Measurements from ENCODE around the gene TINAG. TPM values are rescaled to one million over a fixed set of nuclear protein-coding genes. Genes with fewer than 3 reads are reported as not detected.

The TINAG gene
- total and polyA plus RNA-seq, 2 of the 13 experiments (the other 11 are each of a cell fraction or from before 2014, with no cell fraction given): 0.08 to 0.15 TPM

DNA sequence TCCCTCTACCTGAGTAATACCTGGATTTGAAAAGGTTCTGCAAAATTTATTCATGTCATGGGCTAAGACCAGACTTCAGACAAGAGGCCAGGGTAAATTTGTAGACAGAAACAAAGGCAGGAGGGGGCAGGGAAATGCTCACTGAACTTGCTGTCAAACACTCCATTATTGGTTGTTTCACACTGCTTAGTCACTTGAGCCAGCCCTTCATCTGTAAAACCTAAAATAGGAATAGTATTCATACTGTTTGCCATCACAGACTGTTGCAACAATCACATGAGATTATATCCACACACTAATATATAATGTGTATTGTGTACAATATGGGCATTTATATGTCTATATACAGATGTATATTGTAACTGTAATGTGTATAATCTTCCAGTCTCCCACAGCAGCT lies 6.5 kb upstream of the TINAG start:
- no TSS peak for BruUV-seq (replicated peaks)
- no peak for ATAC-seq
- H3K9me3 ChIP-seq (ENCODE audit: low read length): no peaks in the 10 kb centered on the region
- intact Hi-C loops (cut with micrococcal nuclease; ENCODE audit: unreplicated experiment) (no loop called here), in situ Hi-C loops (cut with HindIII; ENCODE audit: extremely low pct_ligation_motif_present, low pct_unique_long_range_greater_than_20kb) (no loop called here)
- no peaks in the 10 kb centered on the region for H3K27me3 ChIP-seq (ENCODE audit: control insufficient read depth in 1 of 2, insufficient read depth in 2 of 2, low read length in 2 of 2)
- CTCF ChIA-PET (ENCODE audit: low intra/inter-chr PET ratio, low total read pairs): no interaction called here
- DNase-seq (ENCODE audit: low spot score): no peak
- POLR2A ChIA-PET: no interaction called here
- no peak overlapping the region for H3K4me3 ChIP-seq (replicated peaks in 1 of 3; ENCODE audit: insufficient read depth in 1 of 3, low read depth in 2 of 3, low read length in 3 of 3)
- H2AFZ ChIP-seq (ENCODE audit: low read length): no peak overlapping the region
- no peak overlapping the region for H3K9ac ChIP-seq (ENCODE audit: insufficient read depth, low read depth, low read length)
- no peak overlapping the region for H3K27ac ChIP-seq (ENCODE audit: extremely low read length, insufficient read depth, low read length)
- H3K4me2 ChIP-seq (ENCODE audit: low read depth, low read length): no peak overlapping the region
- no peaks in the 10 kb centered on the region for H4K20me1 ChIP-seq (ENCODE audit: insufficient read depth, low read length)
- peaks cover under 1% of the 10 kb centered on the region for H3K4me1 ChIP-seq (ENCODE audit: insufficient read depth, low read length)
- H3K36me3 ChIP-seq (replicated peaks in 1 of 2; ENCODE audit: control insufficient read depth in 1 of 2, insufficient read depth in 2 of 2, low read length in 2 of 2): no peaks in the 10 kb centered on the region
- no peaks in the 10 kb centered on the region for H3K79me2 ChIP-seq (ENCODE audit: insufficient read depth, low read length)
- FAIRE-seq: no peak
- TF ChIP-seq, protein P1, sequence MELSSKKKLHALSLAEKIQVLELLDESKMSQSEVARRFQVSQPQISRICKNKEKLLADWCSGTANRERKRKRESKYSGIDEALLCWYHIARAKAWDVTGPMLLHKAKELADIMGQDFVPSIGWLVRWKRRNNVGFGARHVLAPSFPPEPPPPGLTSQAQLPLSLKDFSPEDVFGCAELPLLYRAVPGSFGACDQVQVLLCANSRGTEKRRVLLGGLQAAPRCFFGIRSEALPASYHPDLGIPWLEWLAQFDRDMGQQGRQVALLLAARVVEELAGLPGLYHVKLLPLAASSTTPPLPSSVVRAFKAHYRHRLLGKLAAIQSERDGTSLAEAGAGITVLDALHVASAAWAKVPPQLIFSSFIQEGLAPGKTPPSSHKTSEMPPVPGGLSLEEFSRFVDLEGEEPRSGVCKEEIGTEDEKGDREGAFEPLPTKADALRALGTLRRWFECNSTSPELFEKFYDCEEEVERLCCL (CRISPR knock-in tag; IDR thresholded peaks at IDR 0.05; ENCODE audit: borderline replicate concordance): no peak
- TF ChIP-seq RELA (CRISPR knock-in tag; IDR thresholded peaks at IDR 0.05) (no peak), NBN (conservative IDR thresholded peaks at IDR 0.05) (no peak), ZNF431 (CRISPR knock-in tag; IDR thresholded peaks at IDR 0.05; ENCODE audit: borderline replicate concordance, low read depth) (no peak), ZFP82 (CRISPR knock-in tag; IDR thresholded peaks at IDR 0.05; ENCODE audit: borderline replicate concordance) (no peak), IRX3 (CRISPR knock-in tag; IDR thresholded peaks at IDR 0.05; ENCODE audit: borderline replicate concordance, low read depth) (no peak), KLF16 (CRISPR knock-in tag; IDR thresholded peaks at IDR 0.05) (no peak), JUN (CRISPR knock-in tag; IDR thresholded peaks at IDR 0.05) (no peak), IKZF4 (CRISPR knock-in tag; IDR thresholded peaks at IDR 0.05; ENCODE audit: borderline replicate concordance, low read depth, not compliant biosample characterization) (no peak), ZNF709 (CRISPR knock-in tag; IDR thresholded peaks at IDR 0.05) (no peak), SMYD3 (CRISPR knock-in tag; IDR thresholded peaks at IDR 0.05) (no peak), KLF9 (CRISPR knock-in tag; IDR thresholded peaks at IDR 0.05; ENCODE audit: low read depth) (no peak), ZNF224 (CRISPR knock-in tag; IDR thresholded peaks at IDR 0.05) (no peak), ZNF841 (CRISPR knock-in tag; IDR thresholded peaks at IDR 0.05; ENCODE audit: borderline replicate concordance) (no peak), ZNF256 (CRISPR knock-in tag; conservative IDR thresholded peaks at IDR 0.05) (no peak)
- TF ChIP-seq, protein P2, sequence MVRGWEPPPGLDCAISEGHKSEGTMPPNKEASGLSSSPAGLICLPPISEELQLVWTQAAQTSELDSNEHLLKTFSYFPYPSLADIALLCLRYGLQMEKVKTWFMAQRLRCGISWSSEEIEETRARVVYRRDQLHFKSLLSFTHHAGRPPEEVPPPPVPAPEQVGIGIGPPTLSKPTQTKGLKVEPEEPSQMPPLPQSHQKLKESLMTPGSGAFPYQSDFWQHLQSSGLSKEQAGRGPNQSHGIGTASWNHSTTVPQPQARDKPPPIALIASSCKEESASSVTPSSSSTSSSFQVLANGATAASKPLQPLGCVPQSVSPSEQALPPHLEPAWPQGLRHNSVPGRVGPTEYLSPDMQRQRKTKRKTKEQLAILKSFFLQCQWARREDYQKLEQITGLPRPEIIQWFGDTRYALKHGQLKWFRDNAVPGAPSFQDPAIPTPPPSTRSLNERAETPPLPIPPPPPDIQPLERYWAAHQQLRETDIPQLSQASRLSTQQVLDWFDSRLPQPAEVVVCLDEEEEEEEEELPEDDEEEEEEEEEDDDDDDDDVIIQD (CRISPR knock-in tag; IDR thresholded peaks at IDR 0.05; ENCODE audit: low read depth): no peak
- TF ChIP-seq, protein P3, sequence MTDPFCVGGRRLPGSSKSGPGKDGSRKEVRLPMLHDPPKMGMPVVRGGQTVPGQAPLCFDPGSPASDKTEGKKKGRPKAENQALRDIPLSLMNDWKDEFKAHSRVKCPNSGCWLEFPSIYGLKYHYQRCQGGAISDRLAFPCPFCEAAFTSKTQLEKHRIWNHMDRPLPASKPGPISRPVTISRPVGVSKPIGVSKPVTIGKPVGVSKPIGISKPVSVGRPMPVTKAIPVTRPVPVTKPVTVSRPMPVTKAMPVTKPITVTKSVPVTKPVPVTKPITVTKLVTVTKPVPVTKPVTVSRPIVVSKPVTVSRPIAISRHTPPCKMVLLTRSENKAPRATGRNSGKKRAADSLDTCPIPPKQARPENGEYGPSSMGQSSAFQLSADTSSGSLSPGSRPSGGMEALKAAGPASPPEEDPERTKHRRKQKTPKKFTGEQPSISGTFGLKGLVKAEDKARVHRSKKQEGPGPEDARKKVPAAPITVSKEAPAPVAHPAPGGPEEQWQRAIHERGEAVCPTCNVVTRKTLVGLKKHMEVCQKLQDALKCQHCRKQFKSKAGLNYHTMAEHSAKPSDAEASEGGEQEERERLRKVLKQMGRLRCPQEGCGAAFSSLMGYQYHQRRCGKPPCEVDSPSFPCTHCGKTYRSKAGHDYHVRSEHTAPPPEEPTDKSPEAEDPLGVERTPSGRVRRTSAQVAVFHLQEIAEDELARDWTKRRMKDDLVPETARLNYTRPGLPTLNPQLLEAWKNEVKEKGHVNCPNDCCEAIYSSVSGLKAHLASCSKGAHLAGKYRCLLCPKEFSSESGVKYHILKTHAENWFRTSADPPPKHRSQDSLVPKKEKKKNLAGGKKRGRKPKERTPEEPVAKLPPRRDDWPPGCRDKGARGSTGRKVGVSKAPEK (CRISPR knock-in tag; IDR thresholded peaks at IDR 0.05; ENCODE audit: borderline replicate concordance): no peak
- TF ChIP-seq, protein P4, sequence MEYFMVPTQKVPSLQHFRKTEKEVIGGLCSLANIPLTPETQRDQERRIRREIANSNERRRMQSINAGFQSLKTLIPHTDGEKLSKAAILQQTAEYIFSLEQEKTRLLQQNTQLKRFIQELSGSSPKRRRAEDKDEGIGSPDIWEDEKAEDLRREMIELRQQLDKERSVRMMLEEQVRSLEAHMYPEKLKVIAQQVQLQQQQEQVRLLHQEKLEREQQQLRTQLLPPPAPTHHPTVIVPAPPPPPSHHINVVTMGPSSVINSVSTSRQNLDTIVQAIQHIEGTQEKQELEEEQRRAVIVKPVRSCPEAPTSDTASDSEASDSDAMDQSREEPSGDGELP (IDR thresholded peaks at IDR 0.05; ENCODE audit: borderline replicate concordance, low read depth): no peak
- TF ChIP-seq, protein P5, sequence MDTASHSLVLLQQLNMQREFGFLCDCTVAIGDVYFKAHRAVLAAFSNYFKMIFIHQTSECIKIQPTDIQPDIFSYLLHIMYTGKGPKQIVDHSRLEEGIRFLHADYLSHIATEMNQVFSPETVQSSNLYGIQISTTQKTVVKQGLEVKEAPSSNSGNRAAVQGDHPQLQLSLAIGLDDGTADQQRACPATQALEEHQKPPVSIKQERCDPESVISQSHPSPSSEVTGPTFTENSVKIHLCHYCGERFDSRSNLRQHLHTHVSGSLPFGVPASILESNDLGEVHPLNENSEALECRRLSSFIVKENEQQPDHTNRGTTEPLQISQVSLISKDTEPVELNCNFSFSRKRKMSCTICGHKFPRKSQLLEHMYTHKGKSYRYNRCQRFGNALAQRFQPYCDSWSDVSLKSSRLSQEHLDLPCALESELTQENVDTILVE (CRISPR knock-in tag; IDR thresholded peaks at IDR 0.05): no peak
